ENCODE results near the gene ARIH2. TPM values are rescaled to one million over a fixed set of nuclear protein-coding genes. Genes with fewer than 3 reads are reported as not detected.

Gene ARIH2
- total and polyA plus RNA-seq, 9 of the 15 experiments (the other 6 are each of a cell fraction or from before 2014, with no cell fraction given), result 27.0 to 120 (median 108) TPM

DNA sequence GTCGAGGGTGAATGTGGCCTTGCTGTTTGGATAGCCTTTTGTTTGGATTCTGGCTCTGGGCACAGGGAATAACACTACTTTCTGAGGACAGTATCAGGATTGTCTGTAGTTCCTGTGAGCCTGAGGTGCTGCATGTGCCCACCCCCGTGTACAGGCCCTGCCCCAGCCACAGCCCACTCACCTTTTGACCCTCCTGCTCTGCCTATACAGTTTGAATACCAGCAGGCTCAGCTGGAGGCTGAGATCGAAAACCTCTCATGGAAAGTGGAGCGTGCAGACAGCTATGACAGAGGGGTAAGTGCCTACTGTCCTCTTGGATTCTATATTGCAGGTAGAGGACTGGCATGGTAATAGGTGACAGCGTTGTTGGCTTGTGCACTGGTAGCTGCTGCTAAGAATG lies 64.0 kb downstream of the ARIH2 start (continued):
- TF ChIP-seq, protein P1, sequence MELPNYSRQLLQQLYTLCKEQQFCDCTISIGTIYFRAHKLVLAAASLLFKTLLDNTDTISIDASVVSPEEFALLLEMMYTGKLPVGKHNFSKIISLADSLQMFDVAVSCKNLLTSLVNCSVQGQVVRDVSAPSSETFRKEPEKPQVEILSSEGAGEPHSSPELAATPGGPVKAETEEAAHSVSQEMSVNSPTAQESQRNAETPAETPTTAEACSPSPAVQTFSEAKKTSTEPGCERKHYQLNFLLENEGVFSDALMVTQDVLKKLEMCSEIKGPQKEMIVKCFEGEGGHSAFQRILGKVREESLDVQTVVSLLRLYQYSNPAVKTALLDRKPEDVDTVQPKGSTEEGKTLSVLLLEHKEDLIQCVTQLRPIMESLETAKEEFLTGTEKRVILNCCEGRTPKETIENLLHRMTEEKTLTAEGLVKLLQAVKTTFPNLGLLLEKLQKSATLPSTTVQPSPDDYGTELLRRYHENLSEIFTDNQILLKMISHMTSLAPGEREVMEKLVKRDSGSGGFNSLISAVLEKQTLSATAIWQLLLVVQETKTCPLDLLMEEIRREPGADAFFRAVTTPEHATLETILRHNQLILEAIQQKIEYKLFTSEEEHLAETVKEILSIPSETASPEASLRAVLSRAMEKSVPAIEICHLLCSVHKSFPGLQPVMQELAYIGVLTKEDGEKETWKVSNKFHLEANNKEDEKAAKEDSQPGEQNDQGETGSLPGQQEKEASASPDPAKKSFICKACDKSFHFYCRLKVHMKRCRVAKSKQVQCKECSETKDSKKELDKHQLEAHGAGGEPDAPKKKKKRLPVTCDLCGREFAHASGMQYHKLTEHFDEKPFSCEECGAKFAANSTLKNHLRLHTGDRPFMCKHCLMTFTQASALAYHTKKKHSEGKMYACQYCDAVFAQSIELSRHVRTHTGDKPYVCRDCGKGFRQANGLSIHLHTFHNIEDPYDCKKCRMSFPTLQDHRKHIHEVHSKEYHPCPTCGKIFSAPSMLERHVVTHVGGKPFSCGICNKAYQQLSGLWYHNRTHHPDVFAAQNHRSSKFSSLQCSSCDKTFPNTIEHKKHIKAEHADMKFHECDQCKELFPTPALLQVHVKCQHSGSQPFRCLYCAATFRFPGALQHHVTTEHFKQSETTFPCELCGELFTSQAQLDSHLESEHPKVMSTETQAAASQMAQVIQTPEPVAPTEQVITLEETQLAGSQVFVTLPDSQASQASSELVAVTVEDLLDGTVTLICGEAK (IDR thresholded peaks at IDR 0.05), result no peak
- TF ChIP-seq, protein P1 (CRISPR knock-in tag; IDR thresholded peaks at IDR 0.05), result no peak
- no peak for TF ChIP-seq CEBPB (tag; IDR thresholded peaks at IDR 0.05)
- no peak for TF ChIP-seq MTA2 (IDR thresholded peaks at IDR 0.05; ENCODE audit: low read depth)
- no peak for TF ChIP-seq SMAD4 (CRISPR knock-in tag; conservative IDR thresholded peaks at IDR 0.05)
- no peak for TF ChIP-seq TGIF2 (CRISPR knock-in tag; IDR thresholded peaks at IDR 0.05)
- TF ChIP-seq BCOR (IDR thresholded peaks at IDR 0.05), result no peak
- no peak for TF ChIP-seq ZNF324 (CRISPR knock-in tag; IDR thresholded peaks at IDR 0.05)
- TF ChIP-seq GTF2E2 (tag; IDR thresholded peaks at IDR 0.05), result no peak
- TF ChIP-seq ASH1L (IDR thresholded peaks at IDR 0.05; ENCODE audit: borderline replicate concordance, low read depth, partially characterized antibody), result no peak
- TF ChIP-seq, protein P2, sequence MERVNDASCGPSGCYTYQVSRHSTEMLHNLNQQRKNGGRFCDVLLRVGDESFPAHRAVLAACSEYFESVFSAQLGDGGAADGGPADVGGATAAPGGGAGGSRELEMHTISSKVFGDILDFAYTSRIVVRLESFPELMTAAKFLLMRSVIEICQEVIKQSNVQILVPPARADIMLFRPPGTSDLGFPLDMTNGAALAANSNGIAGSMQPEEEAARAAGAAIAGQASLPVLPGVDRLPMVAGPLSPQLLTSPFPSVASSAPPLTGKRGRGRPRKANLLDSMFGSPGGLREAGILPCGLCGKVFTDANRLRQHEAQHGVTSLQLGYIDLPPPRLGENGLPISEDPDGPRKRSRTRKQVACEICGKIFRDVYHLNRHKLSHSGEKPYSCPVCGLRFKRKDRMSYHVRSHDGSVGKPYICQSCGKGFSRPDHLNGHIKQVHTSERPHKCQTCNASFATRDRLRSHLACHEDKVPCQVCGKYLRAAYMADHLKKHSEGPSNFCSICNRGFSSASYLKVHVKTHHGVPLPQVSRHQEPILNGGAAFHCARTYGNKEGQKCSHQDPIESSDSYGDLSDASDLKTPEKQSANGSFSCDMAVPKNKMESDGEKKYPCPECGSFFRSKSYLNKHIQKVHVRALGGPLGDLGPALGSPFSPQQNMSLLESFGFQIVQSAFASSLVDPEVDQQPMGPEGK (CRISPR knock-in tag; IDR thresholded peaks at IDR 0.05; ENCODE audit: borderline replicate concordance), result no peak
- no peak for TF ChIP-seq ILK (tag; IDR thresholded peaks at IDR 0.05; ENCODE audit: borderline replicate concordance, low read depth)
- TF ChIP-seq EP400 (IDR thresholded peaks at IDR 0.05), result no peak
